ENCODE results near the gene TEX14. TPM values are rescaled to one million over a fixed set of nuclear protein-coding genes. Genes with fewer than 3 reads are reported as not detected.

Gene TEX14
- total RNA-seq, 1 donor from 2014 or later, result 0.20 TPM

- no peak for TF ChIP-seq CTCF (IDR thresholded peaks at IDR 0.05; ENCODE audit: partially characterized antibody, unreplicated experiment)
- Mint-ChIP-seq H3K4me3 (ENCODE audit: unreplicated experiment) (no peak overlapping the region), H3K27me3 (ENCODE audit: unreplicated experiment) (peaks cover 9% of the 10 kb centered on the region), H3K36me3 (ENCODE audit: unreplicated experiment) (peaks cover 13% of the 10 kb centered on the region), H3K4me1 (ENCODE audit: low read depth, unreplicated experiment) (peaks cover 6% of the 10 kb centered on the region), H3K27ac (ENCODE audit: unreplicated experiment) (no peak overlapping the region), H3K9me3 (ENCODE audit: unreplicated experiment) (peaks cover 12% of the 10 kb centered on the region)
- DNase-seq, result no peak
These were observed 183.3 kb downstream of the TEX14 start for GRCh38 chr17:58508341-58509067.

GRCh38 chr17:58507123-58507634 lies 184.7 kb downstream of the TEX14 start:
- Mint-ChIP-seq H3K4me3 (ENCODE audit: unreplicated experiment) (no peak overlapping the region), H3K9me3 (ENCODE audit: unreplicated experiment) (peaks cover 6% of the 10 kb centered on the region), H3K36me3 (ENCODE audit: unreplicated experiment) (peaks cover 13% of the 10 kb centered on the region), H3K27me3 (ENCODE audit: unreplicated experiment) (peaks cover 3% of the 10 kb centered on the region), H3K4me1 (ENCODE audit: low read depth, unreplicated experiment) (peaks cover 2% of the 10 kb centered on the region), H3K27ac (ENCODE audit: unreplicated experiment) (no peak overlapping the region)
- TF ChIP-seq CTCF (IDR thresholded peaks at IDR 0.05; ENCODE audit: partially characterized antibody, unreplicated experiment), result no peak
- no peak for DNase-seq

Other genes starting within 250 kb of the TEX14 start
- gene HSF5, start 203.6 kb downstream of the TEX14 start, total RNA-seq (ENCODE audit: unreplicated experiment), result 0.10 TPM
- gene MTMR4, start 177.4 kb downstream of the TEX14 start, total RNA-seq (ENCODE audit: unreplicated experiment), result 152 TPM
- gene RAD51C, start 557 bp upstream of the TEX14 start, total RNA-seq (ENCODE audit: unreplicated experiment), result 8.5 TPM
- 52.5 TPM for gene PPM1E, start 63.8 kb upstream of the TEX14 start, total RNA-seq (ENCODE audit: unreplicated experiment)

Data from glutamatergic neuron (in vitro differentiated cells).